Activated T-helper 1 cell treated with anti-CD3 and anti-CD28 coated beads, Interleukin-12 subunit alpha, Interleukin-12 subunit beta, Interleukin-2, Interleukin-4 antibody, amounts not matched to agents 30 ng/mL and 10 ng/mL and 1 ng/mL, durations not matched to agents 14 hours and 24 hours and 36 hours (primary cell): Measurements from ENCODE around the gene KIF12. TPM values are rescaled to one million over a fixed set of nuclear protein-coding genes. Genes with fewer than 3 reads are reported as not detected.
"Not testable (repeated sequence)": the region's sequence is repeated elsewhere in the genome, so short reads cannot be mapped to it uniquely, and the experiment has no call there.

Experiments
- DNase-seq: peaks from one replicate; pipeline ENCODE4 v3.0.0; 2021; ENCODE audit warnings: low spot score
- H3K27ac Mint-ChIP-seq: one replicate; pipeline ENCODE4 v1.8.0; 2021; ENCODE audit warnings: mild to moderate bottlenecking, mixed read lengths
- H3K27me3 Mint-ChIP-seq: one replicate; pipeline ENCODE4 v1.8.0; 2022; ENCODE audit warnings: mild to moderate bottlenecking, moderate library complexity, mixed read lengths; ENCODE audit not compliant: insufficient read depth
- H3K36me3 Mint-ChIP-seq: one replicate; pipeline ENCODE4 v1.8.0; 2021; ENCODE audit warnings: low read depth, mixed read lengths
- H3K4me1 Mint-ChIP-seq: one replicate; pipeline ENCODE4 v1.8.0; 2021; ENCODE audit warnings: low read depth, mixed read lengths
- H3K4me3 Mint-ChIP-seq: one replicate; pipeline ENCODE4 v1.8.0; 2021; ENCODE audit warnings: mild to moderate bottlenecking, moderate library complexity, mixed read lengths
- H3K9me3 Mint-ChIP-seq: one replicate; pipeline ENCODE4 v1.8.0; 2021; ENCODE audit warnings: mixed read lengths
- intact Hi-C: fragments of 100-400 bp; cut with micrococcal nuclease; formaldehyde crosslinking; loops from one replicate; pipeline ENCODE4 v1.15.1; 2024
- total RNA-seq: library from RNA; stranded (reverse); gene quantifications from 2 replicates; pipeline ENCODE4 v1.2.3, GENCODE V29; 2022

Gene KIF12
- total RNA-seq, 1 donor from 2014 or later, result not detected

DNA sequence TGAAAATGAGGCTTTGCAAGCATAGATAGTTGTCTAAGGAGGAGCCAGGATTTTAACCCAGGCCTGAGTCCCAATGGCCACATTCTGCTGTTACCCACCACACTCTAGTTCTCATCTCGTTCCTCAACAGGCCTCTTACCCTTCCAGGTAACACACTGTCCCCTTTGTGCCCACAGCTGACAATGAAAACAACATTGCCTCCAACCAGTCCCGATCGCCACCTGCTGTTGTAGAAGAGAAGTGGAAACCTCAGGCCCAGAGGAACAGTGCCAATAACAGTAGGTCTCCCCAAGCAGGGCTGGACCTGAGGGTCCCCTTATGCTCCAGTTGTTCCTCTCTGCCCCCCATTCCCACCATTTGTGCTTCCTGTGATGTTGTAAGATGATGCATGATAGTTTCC, 51.4 kb downstream of the KIF12 start:
- no peak overlapping the region for H3K4me3 Mint-ChIP-seq
- peaks cover 5% of the 10 kb centered on the region for H3K27me3 Mint-ChIP-seq
- H3K9me3 Mint-ChIP-seq, result no peaks in the 10 kb centered on the region
- intact Hi-C loops, result no loop called here
- H3K27ac Mint-ChIP-seq, result no peak overlapping the region
- DNase-seq, result no peak
- H3K36me3 Mint-ChIP-seq, result no peaks in the 10 kb centered on the region
- H3K4me1 Mint-ChIP-seq, result no peaks in the 10 kb centered on the region

DNA sequence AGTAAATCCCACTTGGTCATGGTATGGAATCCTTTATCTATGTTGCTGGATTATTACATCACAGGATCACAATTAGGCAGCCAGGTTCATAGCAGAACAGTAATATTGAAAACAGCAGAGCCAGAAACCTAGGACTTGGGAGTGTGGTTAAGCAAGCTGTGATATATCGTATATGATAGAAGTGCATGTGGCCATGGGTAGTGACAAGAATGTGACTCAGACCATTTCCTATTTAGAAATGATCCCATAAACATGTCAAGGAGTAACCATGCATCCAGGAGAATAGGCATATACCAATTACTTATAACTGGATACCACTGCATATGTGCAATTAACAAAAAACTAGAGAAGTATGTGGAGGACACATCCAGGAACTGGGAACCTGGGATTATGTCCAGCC, 52.2 kb downstream of the KIF12 start:
- Mint-ChIP-seq H3K4me3 (no peak overlapping the region), H3K27me3 (peaks cover 5% of the 10 kb centered on the region), H3K36me3 (no peaks in the 10 kb centered on the region), H3K27ac (no peak overlapping the region), H3K9me3 (no peaks in the 10 kb centered on the region), H3K4me1 (no peaks in the 10 kb centered on the region)
- DNase-seq, result no peak
- intact Hi-C loops, result no loop called here

DNA sequence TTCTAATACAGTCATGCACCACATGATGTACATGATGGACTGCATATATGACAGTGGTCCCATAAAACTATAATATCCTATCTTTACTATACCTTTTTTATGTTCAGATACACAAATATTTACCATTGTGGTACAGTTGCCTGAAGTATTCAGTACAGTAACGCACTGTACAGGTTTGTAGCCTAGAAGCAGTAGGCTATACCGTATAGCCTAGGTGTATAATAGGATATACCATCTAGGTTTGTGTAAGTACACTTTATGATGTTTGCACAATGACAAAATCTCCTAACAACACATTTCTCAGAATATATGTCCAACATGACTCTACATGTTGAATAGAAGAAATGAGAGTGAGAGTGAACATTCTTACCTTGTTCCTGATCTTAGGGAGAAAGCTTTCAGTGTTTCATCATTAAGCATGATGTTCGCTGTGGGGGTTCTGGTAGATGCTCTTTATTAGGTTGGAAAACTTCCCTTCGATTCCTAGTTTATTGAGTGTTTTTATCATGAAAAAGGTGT, 52.8 kb downstream of the KIF12 start:
- Mint-ChIP-seq H3K36me3 (no peaks in the 10 kb centered on the region), H3K27me3 (peaks cover 5% of the 10 kb centered on the region), H3K27ac (no peak overlapping the region), H3K4me1 (no peaks in the 10 kb centered on the region), H3K4me3 (no peak overlapping the region), H3K9me3 (no peaks in the 10 kb centered on the region)
- no peak for DNase-seq
- intact Hi-C loops, result no loop called here

DNA sequence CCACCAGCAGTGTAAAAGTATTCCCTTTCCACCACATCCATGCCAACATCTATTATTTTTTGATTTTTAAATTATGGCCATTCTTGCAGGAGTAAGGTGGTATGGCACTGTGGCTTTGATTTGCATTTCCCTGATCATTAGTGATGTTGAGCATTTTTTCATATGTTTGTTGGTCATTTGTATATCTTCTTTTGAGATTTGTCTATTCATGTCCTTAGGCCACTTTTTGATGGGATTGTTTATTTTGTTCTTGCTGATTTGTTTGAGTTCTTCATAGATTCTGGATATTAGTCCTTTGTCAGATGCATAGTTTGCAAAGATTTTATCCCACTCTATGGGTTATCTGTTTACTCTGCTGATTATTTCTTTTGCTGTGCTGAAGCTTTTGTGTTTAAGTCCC, 55.4 kb downstream of the KIF12 start:
- H3K27me3 Mint-ChIP-seq, DNase-seq, intact Hi-C loops, H3K27ac Mint-ChIP-seq, H3K4me3 Mint-ChIP-seq, H3K4me1 Mint-ChIP-seq, H3K36me3 Mint-ChIP-seq, H3K9me3 Mint-ChIP-seq: not testable (repeated sequence)

Other genes with a start within 250 kb of the KIF12 start
- 0.07 and 0.16 TPM in 2 replicates for gene ZNF618, start 223.0 kb downstream of the KIF12 start, total RNA-seq
- gene AMBP, start 21.0 kb downstream of the KIF12 start, total RNA-seq, result not detected in 2 replicates
- 6.1 and 7.4 TPM in 2 replicates for gene COL27A1, start 56.2 kb upstream of the KIF12 start, total RNA-seq
- gene ORM1, start 223.8 kb upstream of the KIF12 start, total RNA-seq, result not detected in 2 replicates
- gene ORM2, start 230.6 kb upstream of the KIF12 start, total RNA-seq, result not detected in 2 replicates